Neural cell (in vitro differentiated cells): ENCODE data around the gene FRMD4A. TPM values are rescaled to one million over a fixed set of nuclear protein-coding genes. Genes with fewer than 3 reads are reported as not detected.

ENCODE experiments used
- H2AFZ ChIP-seq: fragments of 200-600, 300-800 bp; sonication (generic), shearing (Covaris generic); 2 replicates; pipeline ENCODE4 v1.6.0; 2014; ENCODE audit warnings: low read depth, mild to moderate bottlenecking, antibody characterized with exemption, low read length, moderate library complexity
- H3F3A ChIP-seq: fragments of 200-600 bp; shearing (Covaris generic); 2 replicates; pipeline ENCODE4 v1.6.1; 2016; ENCODE audit warnings: mild to moderate bottlenecking, moderate library complexity, mixed read lengths, antibody characterized with exemption, low read length; ENCODE audit not compliant: insufficient read depth, poor library complexity, severe bottlenecking
- H3K27ac ChIP-seq: fragments of 200-600, 300-800 bp; sonication (generic), shearing (Covaris generic); 2 replicates; pipeline ENCODE4 v1.5.1; 2014; ENCODE audit warnings: mild to moderate bottlenecking, low read length, moderate library complexity
- H3K27me3 ChIP-seq: fragments of 300-800, 200-600 bp; sonication (generic), shearing (Covaris generic); 2 replicates; pipeline ENCODE4 v1.6.0; 2014; ENCODE audit warnings: mild to moderate bottlenecking, low read depth, low read length, moderate library complexity; ENCODE audit not compliant: insufficient read depth
- H3K36me3 ChIP-seq: fragments of 300-800, 200-600 bp; sonication (generic), shearing (Covaris generic); 2 replicates; pipeline ENCODE4 v1.5.1; 2014; ENCODE audit warnings: mild to moderate bottlenecking, antibody characterized with exemption, low read length, moderate library complexity; ENCODE audit not compliant: insufficient read depth
- H3K4me2 ChIP-seq: fragments of 300-800, 200-600 bp; sonication (generic), shearing (Covaris generic); 2 replicates; pipeline ENCODE4 v1.6.0; 2014; ENCODE audit warnings: mild to moderate bottlenecking, low read length
- H3K4me3 ChIP-seq: fragments of 300-800, 200-600 bp; sonication (generic), shearing (Covaris generic); 2 replicates; pipeline ENCODE4 v1.5.1; 2014; ENCODE audit warnings: mild to moderate bottlenecking, low read length, moderate library complexity
- H3K79me2 ChIP-seq: fragments of 200-600 bp; shearing (Covaris generic); replicated peaks from 2 replicates; pipeline ENCODE4 v1.6.0; 2014; ENCODE audit warnings: mild to moderate bottlenecking, low read length, moderate library complexity; ENCODE audit not compliant: insufficient read depth
- H3K9ac ChIP-seq: fragments of 300-800, 200-600 bp; sonication (generic), shearing (Covaris generic); 2 replicates; pipeline ENCODE4 v1.6.1; 2016; ENCODE audit warnings: mild to moderate bottlenecking, low read length, mixed read lengths
- H3K9me2 ChIP-seq: fragments of 200-600 bp; shearing (Covaris generic); 2 replicates; pipeline ENCODE4 v1.6.1; 2016; ENCODE audit warnings: mild to moderate bottlenecking, low read length, mixed read lengths; ENCODE audit not compliant: insufficient read depth
- H3K9me3 ChIP-seq: fragments of 200-600, 300-800 bp; sonication (generic), shearing (Covaris generic); 2 replicates; pipeline ENCODE4 v1.6.1; 2016; ENCODE audit warnings: mild to moderate bottlenecking, mixed run types, low read length, moderate library complexity, mixed read lengths
- H4K20me1 ChIP-seq: fragments of 200-600 bp; shearing (Covaris generic); 2 replicates; pipeline ENCODE4 v1.6.1; 2016; ENCODE audit warnings: mild to moderate bottlenecking, mixed run types; ENCODE audit not compliant: insufficient read depth
- EP300 ChIP-seq: fragments of 450-650 bp; conservative IDR thresholded peaks from 2 replicates; pipeline ENCODE4 v1.6.1; 2014; ENCODE audit warnings: antibody characterized with exemption, mild to moderate bottlenecking, moderate library complexity; ENCODE audit not compliant: poor library complexity, severe bottlenecking
- EZH2 ChIP-seq: fragments of 200-600, 300-800 bp; shearing (Covaris generic), sonication (generic); IDR thresholded peaks from 2 replicates; pipeline ENCODE4 v1.6.1; 2014; ENCODE audit warnings: antibody characterized with exemption, low read length, borderline replicate concordance, mild to moderate bottlenecking; ENCODE audit not compliant: insufficient read depth, poor library complexity, severe bottlenecking
- MXI1 ChIP-seq: fragments of 450-650 bp; conservative IDR thresholded peaks from 2 replicates; pipeline ENCODE4 v1.6.1; 2014; ENCODE audit warnings: antibody characterized with exemption, mild to moderate bottlenecking; ENCODE audit not compliant: poor library complexity, severe bottlenecking
- POLR2AphosphoS5 ChIP-seq: IDR thresholded peaks from 2 replicates; pipeline ENCODE4 v1.6.1; 2012
- RAD21 ChIP-seq: fragments of 450-650 bp; conservative IDR thresholded peaks from 2 replicates; pipeline ENCODE4 v1.6.1; 2014; ENCODE audit warnings: antibody characterized with exemption, mild to moderate bottlenecking, moderate library complexity
- SMC3 ChIP-seq: fragments of 450-650 bp; conservative IDR thresholded peaks from 2 replicates; pipeline ENCODE4 v1.6.1; 2014; ENCODE audit warnings: antibody characterized with exemption, mild to moderate bottlenecking, moderate library complexity; ENCODE audit not compliant: poor library complexity
- TAF1 ChIP-seq: IDR thresholded peaks from 2 replicates; pipeline ENCODE4 v1.6.1; 2012; ENCODE audit warnings: low read depth
- polyA plus RNA-seq: library from polyadenylated mRNA; depleted of rRNA; stranded (reverse); fragments of >200 nt; gene quantifications from 2 replicates; pipeline ENCODE4 v1.2.3, GENCODE V29; 2014
- TF ChIP-seq, protein P1 (sequence below): fragments of 450-650 bp; IDR thresholded peaks from 2 replicates; pipeline ENCODE4 v1.5.1; 2014; ENCODE audit warnings: antibody characterized with exemption, mild to moderate bottlenecking, moderate library complexity; ENCODE audit not compliant: poor library complexity, severe bottlenecking
- TF ChIP-seq, protein P2 (sequence below): IDR thresholded peaks from 2 replicates; pipeline ENCODE4 v1.6.1; 2012; ENCODE audit warnings: borderline replicate concordance

The FRMD4A gene
- polyA plus RNA-seq, 1 donor from 2014 or later = 36.5 TPM

DNA sequence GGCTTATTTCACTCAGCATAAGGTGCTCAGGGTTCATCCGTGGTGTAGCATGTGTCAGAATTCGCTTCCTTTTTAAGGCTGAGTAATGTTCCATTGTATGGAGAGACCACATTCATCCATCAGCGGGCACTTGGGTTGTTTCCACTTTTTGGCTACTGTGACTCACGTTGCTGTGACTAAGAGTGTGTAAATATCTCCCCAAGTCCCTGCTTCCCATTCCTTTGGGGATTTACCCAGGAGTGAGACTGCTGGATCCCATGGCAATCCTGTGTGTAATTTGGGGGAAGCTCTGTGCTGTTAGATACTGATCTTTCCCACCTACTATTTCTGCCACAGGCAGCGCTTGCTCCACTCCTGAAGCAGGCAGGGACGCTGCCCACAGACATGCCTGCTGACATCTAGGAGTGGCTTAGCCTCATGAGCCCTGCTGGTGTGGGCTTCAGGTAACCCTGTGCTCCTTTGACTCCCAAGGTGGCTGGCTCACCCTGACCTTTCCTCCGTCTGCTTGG lies 346.0 kb downstream of the FRMD4A start:
- H3K27me3 ChIP-seq = no peaks in the 10 kb centered on the region
- no peak overlapping the region for H2AFZ ChIP-seq
- no peak overlapping the region for H3K9ac ChIP-seq
- no peaks in the 10 kb centered on the region for H3K9me3 ChIP-seq
- no peaks in the 10 kb centered on the region for H3K79me2 ChIP-seq
- H3F3A ChIP-seq = no peaks in the 10 kb centered on the region
- no peak overlapping the region for H3K4me3 ChIP-seq
- no peak overlapping the region for H3K27ac ChIP-seq
- H4K20me1 ChIP-seq = no peaks in the 10 kb centered on the region
- no peaks in the 10 kb centered on the region for H3K36me3 ChIP-seq
- no peaks in the 10 kb centered on the region for H3K9me2 ChIP-seq
- H3K4me2 ChIP-seq = no peak overlapping the region
- TF ChIP-seq EZH2 (no peak), POLR2AphosphoS5 (no peak), RAD21 (no peak), TAF1 (no peak), SMC3 (no peak), EP300 (no peak), MXI1 (no peak)
- TF ChIP-seq, protein P1, sequence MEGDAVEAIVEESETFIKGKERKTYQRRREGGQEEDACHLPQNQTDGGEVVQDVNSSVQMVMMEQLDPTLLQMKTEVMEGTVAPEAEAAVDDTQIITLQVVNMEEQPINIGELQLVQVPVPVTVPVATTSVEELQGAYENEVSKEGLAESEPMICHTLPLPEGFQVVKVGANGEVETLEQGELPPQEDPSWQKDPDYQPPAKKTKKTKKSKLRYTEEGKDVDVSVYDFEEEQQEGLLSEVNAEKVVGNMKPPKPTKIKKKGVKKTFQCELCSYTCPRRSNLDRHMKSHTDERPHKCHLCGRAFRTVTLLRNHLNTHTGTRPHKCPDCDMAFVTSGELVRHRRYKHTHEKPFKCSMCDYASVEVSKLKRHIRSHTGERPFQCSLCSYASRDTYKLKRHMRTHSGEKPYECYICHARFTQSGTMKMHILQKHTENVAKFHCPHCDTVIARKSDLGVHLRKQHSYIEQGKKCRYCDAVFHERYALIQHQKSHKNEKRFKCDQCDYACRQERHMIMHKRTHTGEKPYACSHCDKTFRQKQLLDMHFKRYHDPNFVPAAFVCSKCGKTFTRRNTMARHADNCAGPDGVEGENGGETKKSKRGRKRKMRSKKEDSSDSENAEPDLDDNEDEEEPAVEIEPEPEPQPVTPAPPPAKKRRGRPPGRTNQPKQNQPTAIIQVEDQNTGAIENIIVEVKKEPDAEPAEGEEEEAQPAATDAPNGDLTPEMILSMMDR = no peak
- TF ChIP-seq, protein P2, sequence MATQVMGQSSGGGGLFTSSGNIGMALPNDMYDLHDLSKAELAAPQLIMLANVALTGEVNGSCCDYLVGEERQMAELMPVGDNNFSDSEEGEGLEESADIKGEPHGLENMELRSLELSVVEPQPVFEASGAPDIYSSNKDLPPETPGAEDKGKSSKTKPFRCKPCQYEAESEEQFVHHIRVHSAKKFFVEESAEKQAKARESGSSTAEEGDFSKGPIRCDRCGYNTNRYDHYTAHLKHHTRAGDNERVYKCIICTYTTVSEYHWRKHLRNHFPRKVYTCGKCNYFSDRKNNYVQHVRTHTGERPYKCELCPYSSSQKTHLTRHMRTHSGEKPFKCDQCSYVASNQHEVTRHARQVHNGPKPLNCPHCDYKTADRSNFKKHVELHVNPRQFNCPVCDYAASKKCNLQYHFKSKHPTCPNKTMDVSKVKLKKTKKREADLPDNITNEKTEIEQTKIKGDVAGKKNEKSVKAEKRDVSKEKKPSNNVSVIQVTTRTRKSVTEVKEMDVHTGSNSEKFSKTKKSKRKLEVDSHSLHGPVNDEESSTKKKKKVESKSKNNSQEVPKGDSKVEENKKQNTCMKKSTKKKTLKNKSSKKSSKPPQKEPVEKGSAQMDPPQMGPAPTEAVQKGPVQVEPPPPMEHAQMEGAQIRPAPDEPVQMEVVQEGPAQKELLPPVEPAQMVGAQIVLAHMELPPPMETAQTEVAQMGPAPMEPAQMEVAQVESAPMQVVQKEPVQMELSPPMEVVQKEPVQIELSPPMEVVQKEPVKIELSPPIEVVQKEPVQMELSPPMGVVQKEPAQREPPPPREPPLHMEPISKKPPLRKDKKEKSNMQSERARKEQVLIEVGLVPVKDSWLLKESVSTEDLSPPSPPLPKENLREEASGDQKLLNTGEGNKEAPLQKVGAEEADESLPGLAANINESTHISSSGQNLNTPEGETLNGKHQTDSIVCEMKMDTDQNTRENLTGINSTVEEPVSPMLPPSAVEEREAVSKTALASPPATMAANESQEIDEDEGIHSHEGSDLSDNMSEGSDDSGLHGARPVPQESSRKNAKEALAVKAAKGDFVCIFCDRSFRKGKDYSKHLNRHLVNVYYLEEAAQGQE = no peak

DNA sequence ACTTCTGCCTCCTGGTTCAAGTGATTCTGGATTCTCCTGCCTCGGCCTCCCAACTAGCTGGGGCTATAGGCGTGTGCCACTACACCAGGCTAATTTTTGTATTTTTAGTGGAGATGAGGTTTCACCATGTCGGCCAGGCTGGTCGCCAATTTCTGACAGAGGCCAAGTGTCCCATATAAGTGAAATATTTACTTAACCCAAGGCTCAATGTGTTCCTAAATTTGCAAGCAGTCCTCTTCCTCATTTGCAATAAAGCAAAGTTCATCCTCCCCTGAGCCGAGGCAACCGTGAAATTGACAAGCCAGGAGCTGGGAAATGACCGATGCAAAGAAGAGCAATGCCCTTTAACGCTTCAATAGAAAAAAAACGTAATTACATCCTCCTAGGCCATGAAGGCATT lies 347.7 kb downstream of the FRMD4A start:
- Histone ChIP-seq H4K20me1 (no peaks in the 10 kb centered on the region), H2AFZ (no peak overlapping the region), H3F3A (no peaks in the 10 kb centered on the region), H3K9me3 (no peaks in the 10 kb centered on the region), H3K36me3 (no peaks in the 10 kb centered on the region), H3K4me2 (no peak overlapping the region), H3K27ac (no peak overlapping the region), H3K9me2 (no peaks in the 10 kb centered on the region), H3K4me3 (no peak overlapping the region), H3K27me3 (no peaks in the 10 kb centered on the region), H3K9ac (no peak overlapping the region), H3K79me2 (no peaks in the 10 kb centered on the region)
- TF ChIP-seq SMC3 = no peak
- TF ChIP-seq, protein P2 = no peak
